HepG2 (cell line): ENCODE data around the gene ITCH. TPM values are rescaled to one million over a fixed set of nuclear protein-coding genes. Genes with fewer than 3 reads are reported as not detected.
A peak's percentile ranks its signal among the peaks of the same experiment; 100 is the strongest.

ENCODE experiments used
- ARHGAP35 ChIP-seq: sonication (generic); formaldehyde crosslinking; IDR thresholded peaks from 2 replicates; pipeline ENCODE4 v1.9.0; 2022; ENCODE audit warnings: mild to moderate bottlenecking, inconsistent platforms, moderate library complexity, missing genetic modification reagents, borderline replicate concordance
- GFI1 ChIP-seq: sonication (generic); formaldehyde crosslinking; IDR thresholded peaks from 2 replicates; pipeline ENCODE4 v1.5.0; 2020; ENCODE audit warnings: missing genetic modification reagents, mild to moderate bottlenecking, borderline replicate concordance
- KDM2A ChIP-seq: sonication (generic); formaldehyde crosslinking; IDR thresholded peaks from 2 replicates; pipeline ENCODE4 v1.4.0; 2020; ENCODE audit warnings: low read depth, missing genetic modification reagents, borderline replicate concordance
- MEIS1 ChIP-seq: sonication (generic); formaldehyde crosslinking; IDR thresholded peaks from 2 replicates; pipeline ENCODE4 v1.9.0; 2021; ENCODE audit warnings: mild to moderate bottlenecking, missing genetic modification reagents, moderate library complexity, borderline replicate concordance
- PHB2 ChIP-seq: fragments of 450-650 bp; IDR thresholded peaks from 2 replicates; pipeline ENCODE4 v1.6.1; 2018; ENCODE audit not compliant: partially characterized antibody
- PRMT3 ChIP-seq: sonication (generic); formaldehyde crosslinking; IDR thresholded peaks from 2 replicates; pipeline ENCODE4 v1.8.1; 2022; ENCODE audit warnings: low read depth, mild to moderate bottlenecking, moderate library complexity, missing genetic modification reagents, borderline replicate concordance
- RFX5 ChIP-seq: IDR thresholded peaks from 2 replicates; pipeline ENCODE4 v1.6.1; 2011; ENCODE audit warnings: low read depth, low read length, improper control_type of control experiment
- ZNF224 ChIP-seq: sonication (generic); formaldehyde crosslinking; IDR thresholded peaks from 2 replicates; pipeline ENCODE4 v1.5.0; 2020; ENCODE audit warnings: mild to moderate bottlenecking, missing genetic modification reagents
- ZNF329 ChIP-seq: sonication (generic); formaldehyde crosslinking; IDR thresholded peaks from 2 replicates; pipeline ENCODE4 v1.9.0; 2021; ENCODE audit warnings: low read depth, mild to moderate bottlenecking, missing genetic modification reagents
- ZNF709 ChIP-seq: sonication (generic); formaldehyde crosslinking; IDR thresholded peaks from 2 replicates; pipeline ENCODE4 v1.5.0; 2020; ENCODE audit warnings: mild to moderate bottlenecking, missing genetic modification reagents
- polyA plus RNA-seq, 8 experiments: library from polyadenylated mRNA; depleted of rRNA in 3 of 8; stranded (reverse) in 7 of 8; unstranded in 1 of 8; fragments of >200 nt; fragmentation: Illumina TruSeq in 4 of 8; extraction: Trizol in 4 of 8; gene quantifications; 2 replicates each; pipeline versions ENCODE4 v1.2.1 to v1.2.3, GENCODE V29; 2011 to 2016; ENCODE audit warnings: low read depth in 4 of 8, missing spikeins in 1 of 8, mixed read lengths in 1 of 8; ENCODE audit not compliant: insufficient read depth in 1 of 8
- total RNA-seq, 5 experiments: library from RNA; depleted of rRNA; stranded (reverse); fragments of >200 nt; fragmentation: Illumina TruSeq; extraction: Trizol; gene quantifications; 2 replicates each; pipeline ENCODE4 v1.2.3, GENCODE V29; 2016; ENCODE audit warnings: low read depth in 1 of 5
- TF ChIP-seq, protein P1 (sequence below): sonication (generic); formaldehyde crosslinking; IDR thresholded peaks from 2 replicates; pipeline ENCODE4 v1.4.0; 2020; ENCODE audit warnings: missing genetic modification reagents
- TF ChIP-seq, protein P2 (sequence below): IDR thresholded peaks from 2 replicates; pipeline ENCODE4 v1.6.1; 2016; ENCODE audit warnings: low read depth
- TF ChIP-seq, protein P3 (sequence below): sonication (generic); formaldehyde crosslinking; IDR thresholded peaks from 2 replicates; pipeline ENCODE4 v1.5.1; 2020; ENCODE audit warnings: mild to moderate bottlenecking, missing genetic modification reagents, moderate library complexity
- TF ChIP-seq, protein P4 (sequence below): sonication (generic); formaldehyde crosslinking; IDR thresholded peaks from 2 replicates; pipeline ENCODE4 v1.4.0; 2020; ENCODE audit warnings: mild to moderate bottlenecking, missing genetic modification reagents
- TF ChIP-seq, protein P5 (sequence below): IDR thresholded peaks from 2 replicates; pipeline ENCODE4 v1.6.1; 2016; ENCODE audit warnings: low read depth, borderline replicate concordance
- TF ChIP-seq, protein P6 (sequence below): sonication (generic); formaldehyde crosslinking; IDR thresholded peaks from 2 replicates; pipeline ENCODE4 v1.8.1; 2023; ENCODE audit warnings: mild to moderate bottlenecking, missing genetic modification reagents, borderline replicate concordance

ITCH gene
- total and polyA plus RNA-seq, 2 of the 13 experiments (the other 11 are each of a cell fraction or from before 2014, with no cell fraction given), result 20.5 to 112 TPM

DNA sequence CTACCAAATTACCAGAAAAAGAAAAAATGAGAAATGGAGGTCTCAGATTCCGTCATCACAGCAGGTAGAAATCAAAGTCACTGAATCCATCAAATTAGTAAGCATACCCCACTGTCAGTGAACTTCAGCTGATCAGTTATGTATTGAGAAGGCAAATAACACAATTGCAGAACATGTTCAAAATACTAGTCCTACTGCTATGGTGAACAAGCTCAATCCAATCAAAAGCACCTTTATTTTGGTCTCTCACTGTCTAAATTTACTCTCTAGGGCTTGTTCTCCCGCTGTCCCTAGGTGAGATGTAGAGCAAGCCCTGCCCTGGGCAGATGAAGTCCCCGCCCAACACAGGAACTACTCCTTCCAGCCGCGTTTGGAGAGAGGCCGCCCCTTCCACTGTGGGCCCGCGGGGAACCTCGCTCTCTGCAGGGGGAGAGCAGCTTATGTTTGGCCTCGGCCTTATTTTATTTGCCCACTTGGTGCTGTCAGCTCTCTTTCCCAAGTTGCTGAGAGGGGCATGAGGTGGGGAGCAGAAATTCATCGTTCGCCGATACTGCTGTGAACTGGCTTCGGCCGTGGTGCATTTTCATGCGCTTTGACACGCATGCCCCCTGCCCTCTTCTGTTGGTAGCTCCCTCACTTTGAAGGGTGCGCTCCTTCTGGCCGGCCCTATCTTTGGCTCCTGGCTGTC is 181.2 kb downstream of the ITCH start (continued):
- TF ChIP-seq, protein P1, sequence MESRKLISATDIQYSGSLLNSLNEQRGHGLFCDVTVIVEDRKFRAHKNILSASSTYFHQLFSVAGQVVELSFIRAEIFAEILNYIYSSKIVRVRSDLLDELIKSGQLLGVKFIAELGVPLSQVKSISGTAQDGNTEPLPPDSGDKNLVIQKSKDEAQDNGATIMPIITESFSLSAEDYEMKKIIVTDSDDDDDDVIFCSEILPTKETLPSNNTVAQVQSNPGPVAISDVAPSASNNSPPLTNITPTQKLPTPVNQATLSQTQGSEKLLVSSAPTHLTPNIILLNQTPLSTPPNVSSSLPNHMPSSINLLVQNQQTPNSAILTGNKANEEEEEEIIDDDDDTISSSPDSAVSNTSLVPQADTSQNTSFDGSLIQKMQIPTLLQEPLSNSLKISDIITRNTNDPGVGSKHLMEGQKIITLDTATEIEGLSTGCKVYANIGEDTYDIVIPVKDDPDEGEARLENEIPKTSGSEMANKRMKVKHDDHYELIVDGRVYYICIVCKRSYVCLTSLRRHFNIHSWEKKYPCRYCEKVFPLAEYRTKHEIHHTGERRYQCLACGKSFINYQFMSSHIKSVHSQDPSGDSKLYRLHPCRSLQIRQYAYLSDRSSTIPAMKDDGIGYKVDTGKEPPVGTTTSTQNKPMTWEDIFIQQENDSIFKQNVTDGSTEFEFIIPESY (CRISPR knock-in tag), result 0 out of 2 replicates have a peak, but pooled peaks have one; percentile 49
- TF ChIP-seq, protein P2, sequence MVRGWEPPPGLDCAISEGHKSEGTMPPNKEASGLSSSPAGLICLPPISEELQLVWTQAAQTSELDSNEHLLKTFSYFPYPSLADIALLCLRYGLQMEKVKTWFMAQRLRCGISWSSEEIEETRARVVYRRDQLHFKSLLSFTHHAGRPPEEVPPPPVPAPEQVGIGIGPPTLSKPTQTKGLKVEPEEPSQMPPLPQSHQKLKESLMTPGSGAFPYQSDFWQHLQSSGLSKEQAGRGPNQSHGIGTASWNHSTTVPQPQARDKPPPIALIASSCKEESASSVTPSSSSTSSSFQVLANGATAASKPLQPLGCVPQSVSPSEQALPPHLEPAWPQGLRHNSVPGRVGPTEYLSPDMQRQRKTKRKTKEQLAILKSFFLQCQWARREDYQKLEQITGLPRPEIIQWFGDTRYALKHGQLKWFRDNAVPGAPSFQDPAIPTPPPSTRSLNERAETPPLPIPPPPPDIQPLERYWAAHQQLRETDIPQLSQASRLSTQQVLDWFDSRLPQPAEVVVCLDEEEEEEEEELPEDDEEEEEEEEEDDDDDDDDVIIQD, result no peak
- TF ChIP-seq, protein P3, sequence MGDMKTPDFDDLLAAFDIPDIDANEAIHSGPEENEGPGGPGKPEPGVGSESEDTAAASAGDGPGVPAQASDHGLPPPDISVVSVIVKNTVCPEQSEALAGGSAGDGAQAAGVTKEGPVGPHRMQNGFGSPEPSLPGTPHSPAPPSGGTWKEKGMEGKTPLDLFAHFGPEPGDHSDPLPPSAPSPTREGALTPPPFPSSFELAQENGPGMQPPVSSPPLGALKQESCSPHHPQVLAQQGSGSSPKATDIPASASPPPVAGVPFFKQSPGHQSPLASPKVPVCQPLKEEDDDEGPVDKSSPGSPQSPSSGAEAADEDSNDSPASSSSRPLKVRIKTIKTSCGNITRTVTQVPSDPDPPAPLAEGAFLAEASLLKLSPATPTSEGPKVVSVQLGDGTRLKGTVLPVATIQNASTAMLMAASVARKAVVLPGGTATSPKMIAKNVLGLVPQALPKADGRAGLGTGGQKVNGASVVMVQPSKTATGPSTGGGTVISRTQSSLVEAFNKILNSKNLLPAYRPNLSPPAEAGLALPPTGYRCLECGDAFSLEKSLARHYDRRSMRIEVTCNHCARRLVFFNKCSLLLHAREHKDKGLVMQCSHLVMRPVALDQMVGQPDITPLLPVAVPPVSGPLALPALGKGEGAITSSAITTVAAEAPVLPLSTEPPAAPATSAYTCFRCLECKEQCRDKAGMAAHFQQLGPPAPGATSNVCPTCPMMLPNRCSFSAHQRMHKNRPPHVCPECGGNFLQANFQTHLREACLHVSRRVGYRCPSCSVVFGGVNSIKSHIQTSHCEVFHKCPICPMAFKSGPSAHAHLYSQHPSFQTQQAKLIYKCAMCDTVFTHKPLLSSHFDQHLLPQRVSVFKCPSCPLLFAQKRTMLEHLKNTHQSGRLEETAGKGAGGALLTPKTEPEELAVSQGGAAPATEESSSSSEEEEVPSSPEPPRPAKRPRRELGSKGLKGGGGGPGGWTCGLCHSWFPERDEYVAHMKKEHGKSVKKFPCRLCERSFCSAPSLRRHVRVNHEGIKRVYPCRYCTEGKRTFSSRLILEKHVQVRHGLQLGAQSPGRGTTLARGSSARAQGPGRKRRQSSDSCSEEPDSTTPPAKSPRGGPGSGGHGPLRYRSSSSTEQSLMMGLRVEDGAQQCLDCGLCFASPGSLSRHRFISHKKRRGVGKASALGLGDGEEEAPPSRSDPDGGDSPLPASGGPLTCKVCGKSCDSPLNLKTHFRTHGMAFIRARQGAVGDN (CRISPR knock-in tag), result peak; percentile 15; the same call in 1 of the 2 replicates
- no peak for TF ChIP-seq PHB2
- TF ChIP-seq ZNF329 (CRISPR knock-in tag), result no peak
- no peak for TF ChIP-seq GFI1
- TF ChIP-seq, protein P4, sequence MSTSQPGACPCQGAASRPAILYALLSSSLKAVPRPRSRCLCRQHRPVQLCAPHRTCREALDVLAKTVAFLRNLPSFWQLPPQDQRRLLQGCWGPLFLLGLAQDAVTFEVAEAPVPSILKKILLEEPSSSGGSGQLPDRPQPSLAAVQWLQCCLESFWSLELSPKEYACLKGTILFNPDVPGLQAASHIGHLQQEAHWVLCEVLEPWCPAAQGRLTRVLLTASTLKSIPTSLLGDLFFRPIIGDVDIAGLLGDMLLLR (CRISPR knock-in tag), result no peak
- TF ChIP-seq, protein P5, sequence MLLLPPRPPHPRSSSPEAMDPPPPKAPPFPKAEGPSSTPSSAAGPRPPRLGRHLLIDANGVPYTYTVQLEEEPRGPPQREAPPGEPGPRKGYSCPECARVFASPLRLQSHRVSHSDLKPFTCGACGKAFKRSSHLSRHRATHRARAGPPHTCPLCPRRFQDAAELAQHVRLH (CRISPR knock-in tag), result no peak
- no peak for TF ChIP-seq PRMT3 (CRISPR knock-in tag)
- TF ChIP-seq, protein P6, sequence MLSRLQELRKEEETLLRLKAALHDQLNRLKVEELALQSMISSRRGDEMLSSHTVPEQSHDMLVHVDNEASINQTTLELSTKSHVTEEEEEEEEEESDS (CRISPR knock-in tag), result no peak
- peak; percentile 36; the same call in 1 of the 2 replicates for TF ChIP-seq KDM2A
- no peak for TF ChIP-seq RFX5
- no peak for TF ChIP-seq ARHGAP35
- TF ChIP-seq ZNF709, result no peak
- TF ChIP-seq ZNF224 (CRISPR knock-in tag), result no peak
- TF ChIP-seq MEIS1 (CRISPR knock-in tag), result no peak
